ENCODE results near the gene GCNT1.

- no peak for TF ChIP-seq CTCF (conservative IDR thresholded peaks at IDR 0.05; ENCODE audit: low read depth, low read length)
- no peak for TF ChIP-seq ELK1 (IDR thresholded peaks at IDR 0.05; ENCODE audit: borderline replicate concordance, low read depth, low read length)
- TF ChIP-seq MAFK (IDR thresholded peaks at IDR 0.05; ENCODE audit: low read depth, low read length) = no peak
- no peak for TF ChIP-seq POLR2A (IDR thresholded peaks at IDR 0.05; ENCODE audit: low read depth, low read length)
- no peak for TF ChIP-seq SMC3 (IDR thresholded peaks at IDR 0.05; ENCODE audit: low read depth, low read length)
- no peak for TF ChIP-seq RFX5 (IDR thresholded peaks at IDR 0.05; ENCODE audit: low read depth, low read length)
- no peak for TF ChIP-seq USF2 (IDR thresholded peaks at IDR 0.05; ENCODE audit: low read depth, low read length)
- TF ChIP-seq FOS (IDR thresholded peaks at IDR 0.05; ENCODE audit: low read depth, low read length) = no peak
- TF ChIP-seq RAD21 (IDR thresholded peaks at IDR 0.05; ENCODE audit: low read length) = no peak
Observed at GRCh38 chr9:76445976-76446375, 13.0 kb upstream of the GCNT1 start.
